ENCODE results near the gene SLC9A3.

GRCh38 chr5:515273-515836, 8.9 kb downstream of the SLC9A3 start:
- no peak for TF ChIP-seq CTCF (IDR thresholded peaks at IDR 0.05)
- no peak for TF ChIP-seq POLR2A (IDR thresholded peaks at IDR 0.05)
